Nephron progenitor cell (in vitro differentiated cells): ENCODE data around the gene ZNF74.
"Not testable (repeated sequence)": the region's sequence is repeated elsewhere in the genome, so short reads cannot be mapped to it uniquely, and the experiment has no call there.

ENCODE experiments used
- DNase-seq: peaks from one replicate; pipeline ENCODE4 v3.0.0; 2021
- H3K27ac Mint-ChIP-seq: 2 replicates; pipeline ENCODE4 v1.8.0; 2021; ENCODE audit warnings: mild to moderate bottlenecking, moderate library complexity, mixed read lengths
- H3K27me3 Mint-ChIP-seq: 2 replicates; pipeline ENCODE4 v1.8.0; 2021; ENCODE audit warnings: mild to moderate bottlenecking, low read depth, mixed read lengths; ENCODE audit not compliant: poor library complexity
- H3K36me3 Mint-ChIP-seq: 2 replicates; pipeline ENCODE4 v1.8.0; 2021; ENCODE audit warnings: low read depth, mixed read lengths
- H3K4me1 Mint-ChIP-seq: 2 replicates; pipeline ENCODE4 v1.8.0; 2021; ENCODE audit warnings: mixed read lengths
- H3K4me3 Mint-ChIP-seq: 2 replicates; pipeline ENCODE4 v1.8.0; 2021; ENCODE audit warnings: mild to moderate bottlenecking, moderate library complexity, mixed read lengths
- H3K9me3 Mint-ChIP-seq: 2 replicates; pipeline ENCODE4 v1.8.0; 2021; ENCODE audit warnings: mild to moderate bottlenecking, moderate library complexity, mixed read lengths
- TF ChIP-seq, protein P1 (sequence below): fragments of 200-600 bp; sonication (generic); IDR thresholded peaks from 2 replicates; pipeline ENCODE4 v1.5.0; 2021; ENCODE audit warnings: antibody characterized with exemption

ZNF74 gene

DNA sequence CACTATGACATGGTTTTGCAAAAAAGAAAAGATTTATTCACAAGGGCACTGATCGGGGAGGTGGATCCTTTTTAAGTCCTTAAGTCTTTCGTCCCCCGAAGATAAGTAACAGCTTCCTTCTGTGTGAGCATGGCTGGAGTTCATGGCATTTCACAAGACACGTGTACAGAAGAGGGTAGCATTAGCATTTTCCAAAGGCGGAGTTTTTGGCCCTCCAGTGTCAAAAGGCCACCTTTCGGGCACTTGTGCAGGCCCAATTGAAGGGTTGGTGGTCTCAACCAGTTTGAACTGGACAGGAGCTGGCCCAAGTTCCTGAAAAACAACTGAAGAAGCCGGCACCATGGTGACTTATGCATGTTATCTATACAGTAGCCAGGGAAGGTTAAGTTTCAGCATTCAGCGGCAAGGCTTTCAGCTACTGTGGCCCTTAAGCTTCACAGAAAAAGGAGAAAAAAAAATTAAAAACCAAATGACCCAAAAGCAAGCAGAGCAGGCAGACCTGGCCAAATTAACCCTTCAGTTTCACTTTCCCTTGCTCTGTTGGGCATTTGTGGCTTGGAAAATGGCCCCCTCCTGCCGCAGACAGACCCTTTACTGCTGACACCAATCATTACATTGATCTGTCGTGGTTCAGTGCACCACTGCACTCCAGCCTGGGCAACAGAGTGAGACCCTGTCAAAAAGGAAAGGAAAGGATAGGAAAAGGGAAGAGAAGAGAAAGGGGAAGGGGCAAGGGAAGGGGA is 18.7 kb downstream of the ZNF74 start:
- H3K27ac Mint-ChIP-seq = no peak overlapping the region
- no peaks in the 10 kb centered on the region for H3K9me3 Mint-ChIP-seq
- H3K4me1 Mint-ChIP-seq = peaks cover 30% of the 10 kb centered on the region
- H3K36me3 Mint-ChIP-seq = peaks cover 22% of the 10 kb centered on the region
- H3K4me3 Mint-ChIP-seq = no peak overlapping the region
- peaks cover 5% of the 10 kb centered on the region for H3K27me3 Mint-ChIP-seq
- TF ChIP-seq, protein P1, sequence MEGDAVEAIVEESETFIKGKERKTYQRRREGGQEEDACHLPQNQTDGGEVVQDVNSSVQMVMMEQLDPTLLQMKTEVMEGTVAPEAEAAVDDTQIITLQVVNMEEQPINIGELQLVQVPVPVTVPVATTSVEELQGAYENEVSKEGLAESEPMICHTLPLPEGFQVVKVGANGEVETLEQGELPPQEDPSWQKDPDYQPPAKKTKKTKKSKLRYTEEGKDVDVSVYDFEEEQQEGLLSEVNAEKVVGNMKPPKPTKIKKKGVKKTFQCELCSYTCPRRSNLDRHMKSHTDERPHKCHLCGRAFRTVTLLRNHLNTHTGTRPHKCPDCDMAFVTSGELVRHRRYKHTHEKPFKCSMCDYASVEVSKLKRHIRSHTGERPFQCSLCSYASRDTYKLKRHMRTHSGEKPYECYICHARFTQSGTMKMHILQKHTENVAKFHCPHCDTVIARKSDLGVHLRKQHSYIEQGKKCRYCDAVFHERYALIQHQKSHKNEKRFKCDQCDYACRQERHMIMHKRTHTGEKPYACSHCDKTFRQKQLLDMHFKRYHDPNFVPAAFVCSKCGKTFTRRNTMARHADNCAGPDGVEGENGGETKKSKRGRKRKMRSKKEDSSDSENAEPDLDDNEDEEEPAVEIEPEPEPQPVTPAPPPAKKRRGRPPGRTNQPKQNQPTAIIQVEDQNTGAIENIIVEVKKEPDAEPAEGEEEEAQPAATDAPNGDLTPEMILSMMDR = no peak
- DNase-seq = no peak

DNA sequence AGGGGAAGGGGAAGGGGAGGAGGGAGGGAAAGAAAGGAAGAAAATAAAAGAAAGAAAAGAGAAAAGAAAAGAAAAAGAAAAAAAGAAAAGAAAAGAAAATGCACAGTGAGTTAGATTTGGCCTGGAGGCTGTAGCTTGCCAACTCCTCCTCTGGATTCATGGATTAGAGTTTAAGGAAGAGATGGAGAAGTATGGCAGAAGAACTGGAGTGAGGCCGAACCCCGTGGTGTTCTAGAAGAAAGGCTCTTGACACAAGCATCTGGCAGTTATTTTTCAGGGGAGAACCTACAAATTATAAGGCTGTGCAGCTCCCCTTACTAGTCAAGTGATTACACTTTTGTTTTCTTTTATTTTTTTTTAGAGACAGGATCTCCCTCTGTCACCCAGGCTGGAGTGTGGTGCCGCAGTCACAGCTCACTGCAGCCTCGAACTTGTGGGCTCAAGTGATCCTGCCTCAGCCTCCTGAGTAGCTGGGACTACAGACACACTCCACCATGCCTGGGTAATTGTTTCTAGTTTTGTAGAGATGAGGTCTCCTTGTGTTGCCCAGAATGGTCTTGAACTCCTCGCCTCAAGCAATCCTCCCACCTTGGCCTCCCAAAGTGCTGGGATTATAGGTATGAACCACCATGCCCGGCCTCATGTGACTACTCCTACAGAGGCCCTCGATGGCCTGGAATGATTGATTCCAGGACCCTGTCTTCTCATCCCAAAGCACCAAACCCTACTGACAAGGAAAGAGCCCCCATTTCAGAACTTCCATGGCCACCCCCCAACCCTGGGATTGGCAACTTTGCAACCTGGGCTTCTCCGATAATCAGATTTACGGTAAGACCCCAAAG is 19.5 kb downstream of the ZNF74 start:
- no peak for DNase-seq
- TF ChIP-seq, protein P1 = no peak
- no peaks in the 10 kb centered on the region for H3K9me3 Mint-ChIP-seq
- H3K4me1 Mint-ChIP-seq = peaks cover 30% of the 10 kb centered on the region
- H3K27ac Mint-ChIP-seq = no peak overlapping the region
- H3K27me3 Mint-ChIP-seq = peaks cover 5% of the 10 kb centered on the region
- H3K36me3 Mint-ChIP-seq = peaks cover 16% of the 10 kb centered on the region
- no peak overlapping the region for H3K4me3 Mint-ChIP-seq

DNA sequence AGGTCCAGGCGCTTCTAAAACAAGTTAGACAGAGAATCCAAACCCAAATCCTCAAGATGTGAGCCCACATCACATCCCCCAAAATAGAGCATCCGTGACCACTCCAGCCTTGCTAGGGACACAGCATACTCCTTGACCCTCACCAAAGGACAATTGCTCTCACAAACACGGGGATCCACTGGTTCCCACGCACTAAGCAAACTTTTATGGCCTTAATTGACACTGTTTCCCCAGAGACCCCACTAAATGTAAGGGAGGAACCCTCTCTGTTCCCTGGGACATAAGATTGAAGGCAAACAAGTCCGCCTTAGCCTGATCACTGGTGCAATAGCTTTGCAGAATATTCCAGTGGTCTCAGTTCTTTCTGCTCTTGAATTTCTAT is 20.1 kb downstream of the ZNF74 start:
- Mint-ChIP-seq H3K4me3 (no peak overlapping the region), H3K9me3 (no peaks in the 10 kb centered on the region), H3K27ac (no peak overlapping the region), H3K27me3 (peaks cover 9% of the 10 kb centered on the region), H3K4me1 (peaks cover 30% of the 10 kb centered on the region), H3K36me3 (peaks cover 10% of the 10 kb centered on the region)
- TF ChIP-seq, protein P1 = no peak
- no peak for DNase-seq

DNA sequence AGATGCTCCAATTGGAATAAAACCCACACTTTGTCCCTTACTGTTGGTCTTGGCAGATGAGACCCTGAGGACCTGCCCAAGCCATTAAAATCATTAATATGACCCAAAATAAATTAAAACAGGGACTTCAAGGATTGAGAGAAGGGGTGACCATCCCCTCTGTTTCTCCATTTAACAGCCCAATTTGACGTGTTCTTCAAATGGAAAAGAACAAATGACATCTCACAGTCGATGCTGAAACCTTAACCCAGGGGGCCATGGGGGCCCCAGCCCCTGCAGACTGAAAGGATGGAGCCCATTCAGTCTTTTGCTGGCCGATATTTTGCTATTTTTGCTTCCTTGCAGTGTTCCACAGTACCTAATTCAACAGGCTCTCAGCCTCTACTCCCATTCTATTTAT is 20.5 kb downstream of the ZNF74 start:
- Mint-ChIP-seq H3K4me1 (peaks cover 30% of the 10 kb centered on the region), H3K4me3 (no peak overlapping the region), H3K27ac (no peak overlapping the region), H3K9me3 (no peaks in the 10 kb centered on the region), H3K36me3 (peaks cover 7% of the 10 kb centered on the region), H3K27me3 (peaks cover 13% of the 10 kb centered on the region)
- TF ChIP-seq, protein P1 = no peak
- DNase-seq = no peak

DNA sequence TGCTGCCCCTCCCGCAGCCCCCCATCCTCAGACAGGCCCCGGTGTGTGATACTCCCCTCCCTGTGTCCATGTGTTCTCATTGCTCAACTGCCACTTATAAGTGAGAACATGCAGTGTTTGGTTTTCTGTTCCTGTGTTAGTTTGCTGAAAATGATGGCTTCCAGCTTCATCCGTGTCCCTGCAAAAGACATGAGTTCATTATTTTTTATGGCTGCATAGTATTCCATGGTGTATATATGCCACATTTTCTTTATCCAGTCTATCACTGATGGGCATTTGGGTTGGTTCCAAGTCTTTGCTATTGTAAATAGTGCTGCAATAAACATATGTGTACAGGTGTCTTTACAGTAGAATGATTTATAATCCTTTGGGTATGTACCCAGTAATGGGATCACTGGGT is 21.3 kb downstream of the ZNF74 start:
- H3K4me3 Mint-ChIP-seq, H3K36me3 Mint-ChIP-seq, H3K9me3 Mint-ChIP-seq, DNase-seq, H3K27ac Mint-ChIP-seq: not testable (repeated sequence)
- H3K27me3 Mint-ChIP-seq = peaks cover 13% of the 10 kb centered on the region
- H3K4me1 Mint-ChIP-seq = peaks cover 28% of the 10 kb centered on the region

DNA sequence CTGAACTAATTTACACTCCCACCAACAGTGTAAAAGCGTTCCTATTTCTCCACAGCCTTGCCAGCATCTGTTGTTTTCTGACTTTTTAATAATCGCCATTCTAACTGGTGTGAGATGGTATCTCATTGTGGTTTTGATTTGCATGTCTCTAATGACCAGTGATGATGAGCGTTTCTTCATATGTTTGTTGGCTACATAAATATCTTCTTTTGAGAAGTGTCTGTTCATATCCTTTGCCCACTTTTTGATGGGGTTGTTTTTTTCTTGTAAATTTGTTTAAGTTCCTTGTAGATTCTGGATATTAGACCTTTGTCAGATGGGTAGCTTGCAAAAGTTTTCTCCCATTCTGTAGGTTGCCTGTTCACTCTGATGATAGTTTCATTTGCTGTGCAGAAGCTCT is 21.7 kb downstream of the ZNF74 start:
- H3K36me3 Mint-ChIP-seq, H3K4me3 Mint-ChIP-seq, DNase-seq, H3K9me3 Mint-ChIP-seq, H3K27ac Mint-ChIP-seq: not testable (repeated sequence)
- Mint-ChIP-seq H3K4me1 (peaks cover 23% of the 10 kb centered on the region), H3K27me3 (peaks cover 13% of the 10 kb centered on the region)
